Epithelial cell of esophagus (primary cell): ENCODE data around the gene DOK3.

Source experiments
- DNase-seq: peaks from one replicate; pipeline ENCODE4 v3.0.0; 2010; ENCODE audit warnings: low read depth
- H3K4me3 ChIP-seq: 2 replicates; pipeline ENCODE4 v1.5.1; 2011; ENCODE audit warnings: mild to moderate bottlenecking, low read length, control low read depth
- TF ChIP-seq, protein P1 (sequence below): IDR thresholded peaks from 2 replicates; pipeline ENCODE4 v1.5.1; 2011; ENCODE audit warnings: low read depth, mild to moderate bottlenecking, low read length, control low read depth, inconsistent platforms; ENCODE audit not compliant: insufficient read depth; ENCODE audit errors: missing control alignments

DOK3 gene

GRCh38 chr5:177545487-177546257, 36.0 kb upstream of the DOK3 start:
- DNase-seq = peak; percentile 76
- H3K4me3 ChIP-seq = no peak overlapping the region
- TF ChIP-seq, protein P1, sequence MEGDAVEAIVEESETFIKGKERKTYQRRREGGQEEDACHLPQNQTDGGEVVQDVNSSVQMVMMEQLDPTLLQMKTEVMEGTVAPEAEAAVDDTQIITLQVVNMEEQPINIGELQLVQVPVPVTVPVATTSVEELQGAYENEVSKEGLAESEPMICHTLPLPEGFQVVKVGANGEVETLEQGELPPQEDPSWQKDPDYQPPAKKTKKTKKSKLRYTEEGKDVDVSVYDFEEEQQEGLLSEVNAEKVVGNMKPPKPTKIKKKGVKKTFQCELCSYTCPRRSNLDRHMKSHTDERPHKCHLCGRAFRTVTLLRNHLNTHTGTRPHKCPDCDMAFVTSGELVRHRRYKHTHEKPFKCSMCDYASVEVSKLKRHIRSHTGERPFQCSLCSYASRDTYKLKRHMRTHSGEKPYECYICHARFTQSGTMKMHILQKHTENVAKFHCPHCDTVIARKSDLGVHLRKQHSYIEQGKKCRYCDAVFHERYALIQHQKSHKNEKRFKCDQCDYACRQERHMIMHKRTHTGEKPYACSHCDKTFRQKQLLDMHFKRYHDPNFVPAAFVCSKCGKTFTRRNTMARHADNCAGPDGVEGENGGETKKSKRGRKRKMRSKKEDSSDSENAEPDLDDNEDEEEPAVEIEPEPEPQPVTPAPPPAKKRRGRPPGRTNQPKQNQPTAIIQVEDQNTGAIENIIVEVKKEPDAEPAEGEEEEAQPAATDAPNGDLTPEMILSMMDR = no peak

DNA sequence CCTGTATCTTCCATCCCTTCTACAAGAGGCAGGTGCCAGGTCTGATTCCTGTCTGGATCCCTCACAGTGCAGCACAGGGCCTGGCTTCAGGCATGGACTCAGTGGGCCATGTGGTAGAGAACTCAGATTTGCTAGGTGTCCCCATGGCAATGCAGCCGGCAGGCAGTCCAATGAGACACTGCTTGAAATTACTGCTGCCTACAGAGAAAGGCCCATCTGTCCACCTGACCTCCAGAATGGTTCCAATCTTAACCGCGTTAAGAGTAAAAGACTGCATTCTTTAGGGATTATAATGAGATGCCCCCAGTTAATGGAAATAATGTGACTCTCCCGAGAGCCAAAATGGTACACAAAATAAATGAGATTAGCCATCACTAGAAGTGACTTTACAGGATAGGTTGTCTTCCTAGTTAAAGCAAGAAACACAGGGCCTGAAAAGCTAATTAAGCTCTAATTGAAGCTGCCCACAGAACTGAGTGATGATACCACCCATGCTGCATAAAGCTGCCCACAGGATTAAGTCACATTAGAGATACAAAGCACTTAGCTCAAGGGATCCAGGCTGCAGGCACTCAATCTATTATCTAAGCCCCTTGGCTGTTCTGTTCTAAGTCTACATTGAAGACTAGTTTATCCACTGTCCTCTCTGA, 33.3 kb upstream of the DOK3 start:
- TF ChIP-seq, protein P1 = no peak
- H3K4me3 ChIP-seq = no peak overlapping the region
- no peak for DNase-seq

- DNase-seq = peak; percentile 87
- TF ChIP-seq, protein P1 = no peak
- H3K4me3 ChIP-seq = no peak overlapping the region
These were observed 30.8 kb upstream of the DOK3 start for GRCh38 chr5:177540438-177540837.

- H3K4me3 ChIP-seq = no peak overlapping the region
- peak; percentile 65 for DNase-seq
- TF ChIP-seq, protein P1 = no peak
These were observed 29.8 kb upstream of the DOK3 start for GRCh38 chr5:177539411-177539810.

DNA sequence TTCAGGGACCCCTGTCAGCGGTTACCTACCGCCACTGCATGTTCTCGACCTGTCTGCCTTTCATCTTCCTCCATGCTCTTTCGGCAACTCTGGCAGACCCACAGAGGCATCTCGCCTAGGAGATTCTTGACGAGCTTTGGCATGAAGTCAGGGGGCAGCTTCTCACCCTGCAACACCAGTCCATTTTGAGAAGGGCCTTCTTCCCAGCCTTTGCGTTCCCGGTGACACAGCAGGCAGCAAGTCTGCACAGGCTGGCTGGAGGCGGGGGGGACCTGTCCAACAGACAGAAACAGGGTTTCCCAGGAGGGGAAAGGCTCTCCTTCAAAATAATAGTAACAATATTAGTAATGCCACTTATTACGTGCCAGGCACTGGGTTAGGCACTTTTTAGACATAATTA, 29.2 kb upstream of the DOK3 start:
- H3K4me3 ChIP-seq = no peak overlapping the region
- TF ChIP-seq, protein P1 = no peak
- peak; percentile 82 for DNase-seq

DNA sequence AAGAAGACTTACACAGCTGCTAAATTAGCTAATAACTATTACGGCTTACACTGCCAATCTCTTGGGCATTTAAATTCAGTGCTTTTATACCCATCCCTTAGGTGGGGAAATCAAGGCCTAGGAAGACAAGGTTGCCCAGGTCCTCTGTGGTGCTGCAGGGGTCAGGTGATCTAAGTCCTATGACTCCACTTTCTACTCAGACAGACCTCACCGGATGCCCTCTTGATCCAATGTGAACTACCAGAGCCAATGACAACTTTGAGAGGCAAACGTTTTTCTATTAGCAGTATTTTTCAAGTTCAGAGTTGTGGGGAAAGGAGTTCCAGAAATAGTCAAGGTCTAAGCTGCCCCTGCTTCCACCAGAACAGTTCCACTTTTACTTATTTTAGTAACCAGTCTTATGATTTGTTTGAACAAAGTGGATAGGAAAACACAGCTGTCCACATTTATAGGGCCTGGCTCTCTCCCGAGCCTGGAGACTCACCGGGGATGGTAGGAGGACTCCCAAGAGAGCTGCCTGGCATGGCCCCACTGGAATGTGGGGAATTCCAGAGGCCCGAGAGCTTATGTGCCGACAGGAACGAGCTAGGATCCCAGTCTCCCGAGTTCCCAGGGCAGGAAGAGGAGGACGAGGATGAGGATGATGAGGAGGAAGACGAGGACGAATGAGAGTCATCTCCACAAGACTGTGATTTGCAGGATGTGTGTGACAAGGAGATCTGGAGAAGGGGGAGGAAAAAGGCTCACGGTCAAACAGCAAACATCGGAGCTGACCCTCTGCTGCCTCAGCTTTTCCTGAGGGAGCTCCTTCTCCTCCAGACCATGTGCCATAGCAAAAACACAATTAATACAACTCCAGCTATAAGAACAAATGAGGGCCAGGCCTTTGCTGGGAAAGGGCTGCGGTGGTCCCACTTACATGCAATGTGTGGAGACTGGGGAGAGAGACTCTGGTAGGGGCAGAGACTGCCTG, 28.0 kb upstream of the DOK3 start:
- DNase-seq = peak; percentile 68
- H3K4me3 ChIP-seq = no peak overlapping the region
- TF ChIP-seq, protein P1 = no peak
